ENCODE measurements around the gene ANGPTL3.
"Not testable (repeated sequence)": the region's sequence is repeated elsewhere in the genome, so short reads cannot be mapped to it uniquely, and the experiment has no call there.

The ANGPTL3 gene, protein sequence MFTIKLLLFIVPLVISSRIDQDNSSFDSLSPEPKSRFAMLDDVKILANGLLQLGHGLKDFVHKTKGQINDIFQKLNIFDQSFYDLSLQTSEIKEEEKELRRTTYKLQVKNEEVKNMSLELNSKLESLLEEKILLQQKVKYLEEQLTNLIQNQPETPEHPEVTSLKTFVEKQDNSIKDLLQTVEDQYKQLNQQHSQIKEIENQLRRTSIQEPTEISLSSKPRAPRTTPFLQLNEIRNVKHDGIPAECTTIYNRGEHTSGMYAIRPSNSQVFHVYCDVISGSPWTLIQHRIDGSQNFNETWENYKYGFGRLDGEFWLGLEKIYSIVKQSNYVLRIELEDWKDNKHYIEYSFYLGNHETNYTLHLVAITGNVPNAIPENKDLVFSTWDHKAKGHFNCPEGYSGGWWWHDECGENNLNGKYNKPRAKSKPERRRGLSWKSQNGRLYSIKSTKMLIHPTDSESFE

GRCh38 chr1:62597281-62597680 is at the start of gene ANGPTL3:
ANGPTL3 (plus strand) TSS chr1:62597520; CDS start chr1:62597567, 47 bp downstream.
- DNase-seq (ENCODE audit: low spot score in 2 of 2) = no peak
- Mint-ChIP-seq H3K4me1 (no peaks in the 10 kb centered on the region), H3K4me3 (no peak within 1 kb of the TSS), H3K36me3 (no peaks in the 10 kb centered on the region), H3K9me3 (no peaks in the 10 kb centered on the region), H3K27ac (no peak within 1 kb of the TSS)
- no peak for ATAC-seq

- Mint-ChIP-seq H3K27ac (no peak overlapping the region), H3K36me3 (no peaks in the 10 kb centered on the region), H3K4me3 (no peak overlapping the region), H3K9me3 (no peaks in the 10 kb centered on the region), H3K4me1 (no peaks in the 10 kb centered on the region)
- DNase-seq (ENCODE audit: low spot score in 2 of 2) = no peak
- no peak for ATAC-seq
These were observed 36.0 kb upstream of the ANGPTL3 start for GRCh38 chr1:62561306-62561705.

- DNase-seq (ENCODE audit: low spot score in 2 of 2); H3K4me1 Mint-ChIP-seq; H3K36me3 Mint-ChIP-seq; H3K9me3 Mint-ChIP-seq; H3K27ac Mint-ChIP-seq; H3K4me3 Mint-ChIP-seq; ATAC-seq: not testable (repeated sequence)
These were observed 30.1 kb upstream of the ANGPTL3 start for GRCh38 chr1:62567182-62567581.

- H3K4me3 Mint-ChIP-seq; H3K36me3 Mint-ChIP-seq; H3K4me1 Mint-ChIP-seq; H3K9me3 Mint-ChIP-seq; H3K27ac Mint-ChIP-seq; DNase-seq (ENCODE audit: low spot score in 2 of 2); ATAC-seq: not testable (repeated sequence)
These were observed 29.4 kb upstream of the ANGPTL3 start for GRCh38 chr1:62567926-62568325.

GRCh38 chr1:62571517-62571916 is 25.8 kb upstream of the ANGPTL3 start:
- H3K9me3 Mint-ChIP-seq; H3K27ac Mint-ChIP-seq; H3K4me3 Mint-ChIP-seq; H3K36me3 Mint-ChIP-seq; H3K4me1 Mint-ChIP-seq; ATAC-seq; DNase-seq (ENCODE audit: low spot score in 2 of 2): not testable (repeated sequence)

GRCh38 chr1:62572476-62572875 is 24.8 kb upstream of the ANGPTL3 start:
- peaks cover 6% of the 10 kb centered on the region for H3K36me3 Mint-ChIP-seq

GRCh38 chr1:62573675-62574074 is 23.6 kb upstream of the ANGPTL3 start:
- Mint-ChIP-seq H3K9me3 (peaks cover 4% of the 10 kb centered on the region), H3K27ac (no peak overlapping the region), H3K36me3 (peaks cover 6% of the 10 kb centered on the region), H3K4me1 (no peaks in the 10 kb centered on the region), H3K4me3 (no peak overlapping the region)
- ATAC-seq (no peak), DNase-seq (ENCODE audit: low spot score in 2 of 2) (no peak)

More at GRCh38 chr1:62572476-62572875, 24.8 kb upstream of the ANGPTL3 start:
- H3K9me3 Mint-ChIP-seq = peaks cover 7% of the 10 kb centered on the region
- ATAC-seq (no peak), DNase-seq (ENCODE audit: low spot score in 2 of 2) (no peak)
- no peak overlapping the region for H3K27ac Mint-ChIP-seq
- no peaks in the 10 kb centered on the region for H3K4me1 Mint-ChIP-seq
- H3K4me3 Mint-ChIP-seq = no peak overlapping the region

DNA sequence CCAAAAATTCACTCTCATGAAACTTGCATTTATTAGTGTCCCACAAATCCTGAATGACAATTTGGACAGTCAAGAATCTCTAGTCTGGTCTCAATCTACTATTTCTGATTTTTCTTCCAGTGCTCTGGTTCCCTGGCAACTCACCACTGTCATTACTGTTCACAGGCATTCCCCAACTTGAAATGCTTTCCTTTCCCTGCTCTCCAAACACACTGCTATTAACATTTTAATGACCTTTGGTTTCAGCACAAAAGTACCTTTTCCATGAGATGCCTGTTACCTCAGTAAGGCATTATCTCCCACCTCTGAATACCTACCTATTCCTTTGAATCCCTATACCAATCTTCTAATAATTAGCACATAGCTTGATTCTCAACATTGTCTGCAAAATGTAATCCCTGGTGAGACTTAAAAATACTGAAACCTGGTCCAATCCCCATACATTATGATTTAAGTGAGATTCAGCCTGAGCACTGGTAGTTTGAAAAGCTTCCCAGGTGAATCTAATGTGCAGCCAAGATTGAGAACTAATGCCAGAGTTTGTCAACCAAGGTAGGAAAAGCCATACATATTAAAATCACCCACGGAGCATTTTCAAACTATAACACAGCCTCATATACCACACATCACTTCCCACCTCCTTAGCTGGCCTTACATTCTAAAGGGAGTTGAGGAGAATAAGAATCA is 11.7 kb upstream of the ANGPTL3 start:
- no peak overlapping the region for H3K27ac Mint-ChIP-seq
- H3K4me3 Mint-ChIP-seq = no peak overlapping the region
- H3K4me1 Mint-ChIP-seq = no peaks in the 10 kb centered on the region
- H3K9me3 Mint-ChIP-seq = no peaks in the 10 kb centered on the region
- peaks cover 4% of the 10 kb centered on the region for H3K36me3 Mint-ChIP-seq
- ATAC-seq (no peak), DNase-seq (ENCODE audit: low spot score in 2 of 2) (no peak)

DNA sequence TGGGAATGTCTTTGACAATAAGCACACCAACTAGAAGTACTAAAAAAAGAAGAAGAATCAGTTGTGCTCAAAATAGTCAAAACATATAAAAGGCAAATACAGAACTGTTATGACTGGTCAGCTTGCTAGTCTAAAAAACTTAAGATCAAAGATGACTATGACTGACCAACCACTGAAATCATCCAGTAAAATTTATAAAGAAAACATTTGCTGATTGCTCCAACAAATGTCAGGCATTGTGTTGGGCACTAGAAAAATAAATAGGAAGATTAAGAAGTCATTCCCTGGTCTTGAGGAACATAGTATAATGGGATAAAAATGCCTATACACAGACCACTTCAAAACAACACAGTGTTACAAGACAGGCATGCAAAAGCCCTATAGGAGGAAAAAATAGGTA is 9.3 kb upstream of the ANGPTL3 start:
- Mint-ChIP-seq H3K4me1 (no peaks in the 10 kb centered on the region), H3K9me3 (no peaks in the 10 kb centered on the region), H3K27ac (no peak overlapping the region), H3K36me3 (peaks cover 4% of the 10 kb centered on the region), H3K4me3 (no peak overlapping the region)
- ATAC-seq (no peak), DNase-seq (ENCODE audit: low spot score in 2 of 2) (no peak)

GRCh38 chr1:62589321-62589720 is 8.0 kb upstream of the ANGPTL3 start:
- no peak for ATAC-seq
- H3K36me3 Mint-ChIP-seq = peaks cover 4% of the 10 kb centered on the region
- H3K9me3 Mint-ChIP-seq = no peaks in the 10 kb centered on the region
- H3K4me1 Mint-ChIP-seq = no peaks in the 10 kb centered on the region
- no peak overlapping the region for H3K4me3 Mint-ChIP-seq
- H3K27ac Mint-ChIP-seq = no peak overlapping the region
- DNase-seq (ENCODE audit: low spot score in 2 of 2) = no peak

DNA sequence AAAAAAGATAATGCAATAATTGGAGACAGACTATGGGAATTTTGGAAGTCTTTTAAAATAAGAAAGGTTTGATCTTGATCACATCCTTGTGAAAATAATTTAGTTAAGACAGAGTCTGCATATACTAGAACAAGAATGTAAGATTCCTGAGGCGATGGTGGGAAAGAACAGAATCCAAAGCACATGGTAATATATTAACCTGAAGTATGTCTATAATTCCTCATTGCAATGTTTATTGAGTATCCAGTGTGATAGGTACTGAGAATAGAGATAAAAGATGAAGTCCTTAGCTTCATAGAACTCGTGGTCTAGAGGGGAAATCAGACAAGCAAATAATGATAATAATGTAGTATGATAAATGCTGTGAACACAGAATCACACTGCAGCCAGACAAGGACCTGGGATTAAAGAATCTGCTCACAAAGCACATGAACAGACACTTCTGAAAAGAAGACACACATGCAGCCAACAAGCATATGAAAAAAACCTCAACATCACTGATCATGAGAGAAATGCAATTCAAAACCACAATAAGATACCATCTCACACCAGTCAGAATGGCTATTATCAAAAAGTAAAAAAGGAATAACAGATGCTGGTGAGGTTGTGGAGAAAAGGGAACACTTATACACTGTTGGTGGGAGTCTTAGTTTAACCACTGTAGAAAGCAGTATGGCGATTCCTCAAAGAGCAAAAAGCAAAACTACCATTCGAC is 6.9 kb upstream of the ANGPTL3 start:
- H3K4me1 Mint-ChIP-seq = no peaks in the 10 kb centered on the region
- DNase-seq (ENCODE audit: low spot score in 2 of 2) = no peak
- H3K27ac Mint-ChIP-seq = no peak overlapping the region
- ATAC-seq = no peak
- no peak overlapping the region for H3K4me3 Mint-ChIP-seq
- H3K9me3 Mint-ChIP-seq = no peaks in the 10 kb centered on the region
- peaks cover 4% of the 10 kb centered on the region for H3K36me3 Mint-ChIP-seq

DNA sequence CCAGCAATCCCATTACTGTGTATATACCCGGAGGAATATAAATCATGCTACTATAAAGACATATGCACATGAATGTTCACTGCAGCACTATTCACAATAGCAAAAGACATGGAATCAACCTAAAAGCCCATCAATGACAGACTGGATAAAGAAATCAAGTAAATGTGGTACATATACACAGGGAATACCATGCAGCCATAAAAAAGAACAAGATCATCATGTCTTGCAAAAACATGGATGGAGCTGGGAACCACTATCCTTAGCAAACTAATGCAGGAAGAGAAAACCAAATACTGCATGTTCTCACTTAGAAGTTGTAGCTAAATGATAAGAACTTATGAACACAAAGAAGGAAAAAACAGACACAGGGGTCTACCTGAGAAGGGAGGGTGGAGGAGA is 6.4 kb upstream of the ANGPTL3 start:
- H3K36me3 Mint-ChIP-seq = peaks cover 4% of the 10 kb centered on the region
- ATAC-seq (no peak), DNase-seq (ENCODE audit: low spot score in 2 of 2) (no peak)
- H3K4me3 Mint-ChIP-seq = no peak overlapping the region
- H3K9me3 Mint-ChIP-seq = no peaks in the 10 kb centered on the region
- H3K27ac Mint-ChIP-seq = no peak overlapping the region
- H3K4me1 Mint-ChIP-seq = no peaks in the 10 kb centered on the region

DNA sequence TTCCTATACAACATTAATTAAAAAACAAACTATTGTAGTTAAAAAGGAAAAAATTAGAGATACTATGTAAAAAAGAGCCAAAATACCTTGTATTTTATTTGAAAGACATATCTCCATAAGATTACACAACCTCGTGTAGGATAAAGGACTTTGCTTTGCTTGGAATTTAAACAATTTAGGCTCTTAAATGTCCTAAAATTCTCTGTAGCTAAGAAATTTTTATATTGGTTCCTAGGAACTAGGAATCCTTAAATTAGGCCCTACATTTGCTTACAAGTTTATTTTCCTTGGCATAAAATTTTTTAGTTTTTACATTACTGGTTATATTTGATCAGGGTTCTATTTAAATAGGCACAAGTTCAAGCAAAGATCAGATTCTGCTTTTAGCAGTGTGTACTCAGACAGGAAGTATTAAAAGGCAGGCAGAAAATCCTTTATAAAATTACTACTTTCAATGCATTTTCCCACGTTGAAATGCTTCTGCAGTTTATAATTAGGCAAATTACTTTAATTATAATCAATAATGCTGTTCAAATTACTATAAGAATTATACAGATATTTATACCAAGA is 3.4 kb upstream of the ANGPTL3 start:
- Mint-ChIP-seq H3K9me3 (no peaks in the 10 kb centered on the region), H3K27ac (no peak overlapping the region), H3K4me1 (no peaks in the 10 kb centered on the region), H3K4me3 (no peak overlapping the region), H3K36me3 (peaks cover 2% of the 10 kb centered on the region)
- no peak for DNase-seq (ENCODE audit: low spot score in 2 of 2)
- no peak for ATAC-seq

DNA sequence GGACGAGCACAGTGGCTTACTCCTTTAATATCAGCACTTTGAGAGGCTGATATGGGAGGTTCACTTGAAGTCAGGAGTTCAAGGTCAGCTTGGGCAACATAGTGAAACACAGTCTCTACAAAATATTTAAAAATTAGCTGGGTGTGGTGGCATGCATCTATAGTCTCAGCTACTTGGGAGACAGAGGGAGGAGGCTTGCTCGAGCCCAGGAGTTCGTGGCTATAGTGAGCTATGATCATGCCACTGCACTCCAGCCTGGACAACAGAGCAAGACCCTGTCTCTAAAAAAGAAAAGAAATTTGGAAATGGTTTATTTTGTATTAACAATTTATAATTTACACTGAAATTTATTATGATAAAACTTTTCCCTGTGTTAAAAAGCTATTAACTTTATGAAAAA is 1.7 kb upstream of the ANGPTL3 start:
- H3K9me3 Mint-ChIP-seq = no peaks in the 10 kb centered on the region
- no peak for ATAC-seq
- H3K4me3 Mint-ChIP-seq = no peak overlapping the region
- no peaks in the 10 kb centered on the region for H3K4me1 Mint-ChIP-seq
- H3K27ac Mint-ChIP-seq = no peak overlapping the region
- H3K36me3 Mint-ChIP-seq = no peaks in the 10 kb centered on the region
- DNase-seq (ENCODE audit: low spot score in 2 of 2) = no peak

- Mint-ChIP-seq H3K9me3 (no peaks in the 10 kb centered on the region), H3K27ac (no peak overlapping the region), H3K36me3 (no peaks in the 10 kb centered on the region), H3K4me1 (no peaks in the 10 kb centered on the region), H3K4me3 (no peak overlapping the region)
- DNase-seq (ENCODE audit: low spot score in 2 of 2) = no peak
- peak; percentile 96 for ATAC-seq
These were observed 1.7 kb downstream of the ANGPTL3 start for GRCh38 chr1:62599044-62599443.

All from stimulated activated effector memory CD8-positive, alpha-beta T cell treated with anti-CD3 and anti-CD28 coated beads, Interleukin-12 subunit alpha, Interleukin-12 subunit beta, amount 100 ng/mL, for 72 hours (primary cell).